ENCODE data around the gene MROH7. TPM values are rescaled to one million over a fixed set of nuclear protein-coding genes. Genes with fewer than 3 reads are reported as not detected.
A peak's percentile ranks its signal among the peaks of the same experiment; 100 is the strongest.

The MROH7 gene
- polyA plus RNA-seq, 1 donor from 2014 or later = not detected

- H3K27me3 Mint-ChIP-seq = peaks cover 6% of the 10 kb centered on the region
- no peaks in the 10 kb centered on the region for H3K9me3 Mint-ChIP-seq
- peaks cover 0 to 4% (median 4%) of the 10 kb centered on the region in 3 donors for H3K4me1 Mint-ChIP-seq
- no peaks in the 10 kb centered on the region for H3K36me3 Mint-ChIP-seq
- no peak overlapping the region for H3K4me3 Mint-ChIP-seq
- no peak overlapping the region for H3K27ac Mint-ChIP-seq
Observed at GRCh38 chr1:54606096-54606989, 35.2 kb upstream of the MROH7 start.

- no peaks in the 10 kb centered on the region for H3K9me3 Mint-ChIP-seq
- H3K27me3 Mint-ChIP-seq = peaks cover 6% of the 10 kb centered on the region
- peaks cover 0 to 4% (median 4%) of the 10 kb centered on the region in 3 donors for H3K4me1 Mint-ChIP-seq
- H3K27ac Mint-ChIP-seq = no peak overlapping the region
- no peak overlapping the region for H3K4me3 Mint-ChIP-seq
- H3K36me3 Mint-ChIP-seq = no peaks in the 10 kb centered on the region
Observed at GRCh38 chr1:54606990-54607325, 34.6 kb upstream of the MROH7 start.

DNA sequence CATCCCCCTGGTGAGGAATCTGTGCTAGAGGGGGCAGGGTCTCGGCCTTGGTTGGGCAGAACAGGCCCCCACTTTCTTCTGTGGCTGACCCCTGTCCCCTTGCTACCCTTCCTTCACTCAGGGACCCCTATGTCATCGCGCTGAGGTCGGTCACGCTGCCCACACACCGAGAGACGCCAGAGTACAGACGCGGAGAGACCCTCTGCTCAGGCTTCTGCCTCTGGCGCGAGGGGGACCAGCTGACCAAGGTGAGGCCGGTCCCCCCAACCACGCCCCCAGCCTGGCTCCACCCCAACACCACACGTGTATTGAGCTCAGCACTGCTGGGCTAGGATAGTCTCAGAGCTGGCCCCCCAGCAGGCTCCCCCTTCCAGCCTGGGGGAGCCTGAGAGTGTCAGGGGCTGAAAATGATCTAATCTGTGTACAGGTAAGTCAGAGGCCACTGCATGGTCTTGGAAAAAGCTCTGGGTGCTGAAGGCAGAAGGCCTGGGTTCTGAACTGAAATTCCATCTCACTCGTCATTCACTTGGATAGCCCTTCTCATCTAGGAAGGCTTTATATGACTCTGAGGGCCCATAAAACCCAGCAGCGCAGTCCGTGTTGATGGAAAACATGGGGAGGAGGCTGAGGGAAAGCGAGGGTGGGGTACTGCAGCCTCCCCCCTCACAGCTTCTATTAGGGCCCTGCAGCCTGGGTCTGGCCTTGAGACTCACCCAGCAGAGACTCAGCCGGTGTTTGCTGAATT lies 33.6 kb upstream of the MROH7 start:
- peaks cover 0 to 4% (median 4%) of the 10 kb centered on the region in 3 donors for H3K4me1 Mint-ChIP-seq
- no peak overlapping the region for H3K27ac Mint-ChIP-seq
- no peaks in the 10 kb centered on the region for H3K9me3 Mint-ChIP-seq
- peaks cover 2% of the 10 kb centered on the region for H3K27me3 Mint-ChIP-seq
- H3K36me3 Mint-ChIP-seq = no peaks in the 10 kb centered on the region
- no peak overlapping the region for H3K4me3 Mint-ChIP-seq

- no peak overlapping the region for H3K4me3 Mint-ChIP-seq
- no peaks in the 10 kb centered on the region for H3K9me3 Mint-ChIP-seq
- H3K36me3 Mint-ChIP-seq = no peaks in the 10 kb centered on the region
- H3K27me3 Mint-ChIP-seq = peaks cover 2% of the 10 kb centered on the region
- H3K4me1 Mint-ChIP-seq = peaks cover 0 to 4% (median 4%) of the 10 kb centered on the region in 3 donors
- H3K27ac Mint-ChIP-seq = peak overlapping the region in 1 of 3 donors; percentile 80
Observed at GRCh38 chr1:54608566-54609230, 32.9 kb upstream of the MROH7 start.

DNA sequence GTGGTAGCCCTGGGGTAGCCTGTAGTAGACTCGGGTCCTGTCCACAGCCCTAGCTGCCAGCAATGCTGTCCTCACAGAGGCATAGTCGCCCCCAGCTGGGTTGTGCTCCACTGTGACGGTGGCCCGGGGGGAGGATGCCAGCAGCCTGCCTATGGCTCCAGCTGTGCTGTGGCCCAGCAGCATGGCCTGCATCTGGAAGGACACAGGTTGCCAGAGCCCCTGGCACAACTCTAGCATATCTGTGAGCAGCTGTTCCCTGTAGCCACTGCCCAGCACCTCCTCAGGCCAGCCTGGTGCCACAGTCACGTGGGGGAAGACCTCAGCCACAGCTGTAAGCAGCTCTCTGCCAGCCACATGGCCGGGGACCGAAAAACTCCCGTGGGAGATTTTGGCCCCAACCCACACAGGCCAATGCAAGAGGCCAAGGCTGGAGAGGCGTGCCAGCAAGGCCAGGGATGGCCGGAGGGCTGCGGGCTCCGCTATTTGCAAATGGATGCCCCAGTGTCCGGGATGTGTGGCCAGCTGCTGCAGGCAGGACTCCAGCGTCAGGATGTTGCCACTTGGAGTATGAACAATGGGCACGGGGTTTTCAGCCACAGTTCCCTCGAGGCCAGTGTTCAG lies 32.2 kb upstream of the MROH7 start:
- H3K4me1 Mint-ChIP-seq = peaks cover 0 to 4% (median 2%) of the 10 kb centered on the region in 3 donors
- peak overlapping the region in 1 of 3 donors; percentile 80 for H3K27ac Mint-ChIP-seq
- no peaks in the 10 kb centered on the region for H3K9me3 Mint-ChIP-seq
- no peaks in the 10 kb centered on the region for H3K36me3 Mint-ChIP-seq
- H3K27me3 Mint-ChIP-seq = peaks cover 2% of the 10 kb centered on the region
- H3K4me3 Mint-ChIP-seq = no peak overlapping the region

- no peaks in the 10 kb centered on the region for H3K9me3 Mint-ChIP-seq
- H3K4me3 Mint-ChIP-seq = no peak overlapping the region
- H3K27me3 Mint-ChIP-seq = peaks cover 2% of the 10 kb centered on the region
- peaks cover 0 to 2% (median 0%) of the 10 kb centered on the region in 3 donors for H3K4me1 Mint-ChIP-seq
- H3K36me3 Mint-ChIP-seq = no peaks in the 10 kb centered on the region
- H3K27ac Mint-ChIP-seq = no peak overlapping the region
Observed at GRCh38 chr1:54610048-54610447, 31.5 kb upstream of the MROH7 start.

DNA sequence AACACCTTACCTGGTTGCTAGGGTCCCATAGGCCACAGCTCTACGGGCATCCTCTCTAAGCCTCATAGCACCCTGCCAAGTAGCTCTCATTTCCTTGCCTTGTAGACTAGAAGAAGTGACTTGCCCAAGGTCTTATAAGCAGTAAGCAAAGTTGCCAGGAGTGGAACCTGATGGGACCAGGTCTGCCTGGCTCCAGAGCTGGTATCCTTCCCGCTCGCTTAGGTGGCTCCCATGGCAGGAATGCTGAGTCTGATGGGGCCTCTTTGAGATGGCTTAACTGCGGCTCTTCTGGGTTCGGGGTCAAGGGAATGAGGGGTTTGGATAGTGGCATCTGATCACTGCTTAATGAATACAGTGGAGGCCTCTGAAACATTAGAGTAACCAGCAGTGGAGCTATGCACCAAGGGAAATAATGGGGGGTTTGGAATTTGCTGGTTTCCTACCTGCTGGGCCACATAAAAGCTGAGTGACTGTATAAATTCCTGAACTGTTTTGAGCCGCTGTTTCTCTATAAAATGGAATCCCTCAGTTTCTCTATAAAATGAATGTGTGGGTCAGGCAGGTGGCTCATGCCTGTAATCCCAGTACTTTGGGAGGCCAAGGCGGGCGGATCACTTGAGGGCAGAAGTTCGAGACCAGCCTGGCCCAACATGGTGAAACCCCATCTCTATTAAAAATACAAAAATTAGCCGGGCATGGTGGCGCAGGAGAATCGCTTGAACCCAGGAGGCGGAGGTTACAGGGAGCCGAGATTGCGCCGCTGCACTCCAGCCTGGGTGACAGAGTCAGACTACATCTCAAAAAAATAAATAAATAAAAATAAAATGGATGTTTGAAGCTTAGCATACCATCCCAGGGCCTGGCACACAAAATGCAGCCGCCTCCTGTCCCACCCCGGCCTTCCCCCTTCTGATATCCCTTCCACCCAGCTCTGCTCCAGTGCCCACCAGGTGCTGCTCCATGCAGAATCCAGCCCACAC lies 30.7 kb upstream of the MROH7 start:
- peaks cover 2% of the 10 kb centered on the region for H3K27me3 Mint-ChIP-seq
- H3K4me3 Mint-ChIP-seq = no peak overlapping the region
- H3K4me1 Mint-ChIP-seq = peaks cover 0 to 2% (median 0%) of the 10 kb centered on the region in 3 donors
- H3K36me3 Mint-ChIP-seq = no peaks in the 10 kb centered on the region
- H3K9me3 Mint-ChIP-seq = no peaks in the 10 kb centered on the region
- no peak overlapping the region for H3K27ac Mint-ChIP-seq

DNA sequence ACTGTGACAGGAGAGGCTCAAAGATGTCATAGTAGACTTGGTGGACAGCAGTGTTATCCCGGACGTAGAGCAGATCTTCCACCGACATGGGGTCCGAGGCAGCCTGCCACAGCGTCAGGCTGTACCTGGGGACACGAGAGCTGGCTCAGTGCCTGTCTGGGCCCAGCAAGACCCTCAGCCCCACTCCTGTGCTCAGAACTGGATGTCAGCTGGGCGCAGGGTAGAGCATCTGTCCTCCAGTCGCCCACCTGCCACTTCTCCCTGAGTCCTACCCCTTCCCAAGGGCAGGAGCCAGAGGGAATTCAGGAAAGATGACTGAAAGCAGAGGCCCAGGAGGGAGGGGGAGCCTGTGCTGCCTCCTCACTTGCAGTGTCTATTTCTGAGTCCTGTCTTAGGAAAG lies 30.0 kb upstream of the MROH7 start:
- Mint-ChIP-seq H3K36me3 (no peaks in the 10 kb centered on the region), H3K27me3 (peaks cover 2% of the 10 kb centered on the region), H3K9me3 (no peaks in the 10 kb centered on the region), H3K27ac (no peak overlapping the region), H3K4me1 (peaks cover 0 to 2% (median 0%) of the 10 kb centered on the region in 3 donors), H3K4me3 (no peak overlapping the region)

DNA sequence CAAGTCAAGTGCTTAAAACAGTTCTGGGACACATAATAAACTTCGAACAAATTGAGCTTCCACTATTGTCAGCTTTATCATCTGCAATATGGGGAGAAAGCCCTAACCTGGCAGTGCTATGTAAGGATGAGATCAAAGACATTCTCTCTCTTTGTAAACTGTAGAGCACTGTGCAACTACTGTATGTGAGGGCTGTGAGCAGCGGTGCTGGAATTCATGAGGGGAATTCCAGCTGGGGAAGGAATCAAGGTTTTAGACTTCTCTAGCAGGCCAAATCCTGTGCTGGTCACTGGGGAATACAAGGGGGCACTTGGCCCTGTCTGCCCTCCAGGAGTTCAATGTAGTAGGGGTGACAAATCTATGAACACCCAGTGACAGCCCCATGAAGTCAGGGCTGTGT lies 27.6 kb upstream of the MROH7 start:
- Mint-ChIP-seq H3K4me1 (peaks cover 0 to 2% (median 0%) of the 10 kb centered on the region in 3 donors), H3K27me3 (peaks cover 3% of the 10 kb centered on the region), H3K36me3 (no peaks in the 10 kb centered on the region), H3K9me3 (peaks cover 0 to 3% (median 0%) of the 10 kb centered on the region in 3 donors), H3K4me3 (no peak overlapping the region), H3K27ac (no peak overlapping the region)

DNA sequence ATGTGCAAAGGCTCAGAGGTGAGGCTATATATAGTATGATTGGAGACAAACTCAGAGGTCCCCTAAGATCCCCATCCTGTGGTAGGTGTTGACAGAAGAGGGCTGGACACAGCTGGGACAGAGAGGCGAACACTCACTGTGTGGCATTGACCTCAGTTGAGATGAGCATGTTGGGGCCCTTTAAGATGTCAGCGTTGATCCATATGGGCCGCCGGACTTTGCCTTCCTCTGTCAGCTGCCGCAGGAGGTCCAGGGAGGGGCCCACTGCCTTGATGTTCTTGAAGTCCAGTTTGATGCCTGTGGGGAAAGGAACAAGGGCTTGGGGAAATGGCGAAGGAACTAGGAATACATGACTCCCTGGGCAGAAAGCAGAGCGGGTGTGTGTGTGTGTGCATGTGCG lies 27.0 kb upstream of the MROH7 start:
- Mint-ChIP-seq H3K9me3 (peaks cover 0 to 3% (median 0%) of the 10 kb centered on the region in 3 donors), H3K27ac (no peak overlapping the region), H3K27me3 (peaks cover 2% of the 10 kb centered on the region)

GRCh38 chr1:54615531-54616279 lies 25.9 kb upstream of the MROH7 start:
- Mint-ChIP-seq H3K4me3 (no peak overlapping the region), H3K9me3 (peaks cover 0 to 3% (median 0%) of the 10 kb centered on the region in 3 donors), H3K36me3 (no peaks in the 10 kb centered on the region), H3K4me1 (peaks cover 0 to 2% (median 0%) of the 10 kb centered on the region in 3 donors), H3K27ac (no peak overlapping the region), H3K27me3 (peaks cover 7% of the 10 kb centered on the region)

More for the DNA sequence above, 27.0 kb upstream of the MROH7 start:
- no peaks in the 10 kb centered on the region for H3K36me3 Mint-ChIP-seq
- H3K4me3 Mint-ChIP-seq = no peak overlapping the region
- H3K4me1 Mint-ChIP-seq = peaks cover 0 to 2% (median 0%) of the 10 kb centered on the region in 3 donors

- Mint-ChIP-seq H3K9me3 (peaks cover 0 to 5% (median 0%) of the 10 kb centered on the region in 3 donors), H3K27ac (peak overlapping the region in 1 of 3 donors; percentile 10), H3K4me3 (no peak overlapping the region), H3K4me1 (no peaks in the 10 kb centered on the region), H3K36me3 (no peaks in the 10 kb centered on the region), H3K27me3 (peaks cover 15% of the 10 kb centered on the region)
Observed at GRCh38 chr1:54619749-54620148, 21.8 kb upstream of the MROH7 start.
